NCI-H2227 (cell line): ENCODE results near the gene HIC1.

Experiments
- DNase-seq: peaks from one replicate; lab custom pipeline; 2025; ENCODE audit not compliant: unreplicated experiment; lab: John Stamatoyannopoulos, UW

HIC1 gene

DNA sequence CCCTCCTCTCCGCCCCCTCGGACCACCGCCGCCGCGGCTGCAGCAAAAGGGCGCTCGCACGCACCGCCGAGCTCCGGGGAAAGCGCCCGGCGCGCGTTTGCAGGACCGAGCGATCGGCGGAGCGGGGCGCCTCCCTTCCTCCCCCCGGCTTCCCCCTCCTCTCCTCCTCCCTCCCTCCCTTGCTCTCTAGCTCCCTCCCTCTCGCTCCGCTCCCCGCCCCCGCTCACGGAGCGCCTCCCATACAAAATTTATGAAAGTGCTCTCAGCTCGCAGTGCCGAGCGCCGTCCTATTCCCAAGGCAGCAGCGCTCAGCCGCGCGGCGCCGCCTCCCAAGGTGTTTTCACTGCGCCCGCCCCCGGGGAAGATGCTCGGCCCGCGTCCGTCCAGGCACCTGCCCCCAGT is 29.7 kb upstream of the HIC1 start, which contains the start of gene RTN4RL1:
Gene RTN4RL1, minus strand, starts transcription at position 115 of the 402 bp plus-strand sequence. CDS start 469 bp downstream, outside the sequence.
- peak; percentile 86 for DNase-seq

DNA sequence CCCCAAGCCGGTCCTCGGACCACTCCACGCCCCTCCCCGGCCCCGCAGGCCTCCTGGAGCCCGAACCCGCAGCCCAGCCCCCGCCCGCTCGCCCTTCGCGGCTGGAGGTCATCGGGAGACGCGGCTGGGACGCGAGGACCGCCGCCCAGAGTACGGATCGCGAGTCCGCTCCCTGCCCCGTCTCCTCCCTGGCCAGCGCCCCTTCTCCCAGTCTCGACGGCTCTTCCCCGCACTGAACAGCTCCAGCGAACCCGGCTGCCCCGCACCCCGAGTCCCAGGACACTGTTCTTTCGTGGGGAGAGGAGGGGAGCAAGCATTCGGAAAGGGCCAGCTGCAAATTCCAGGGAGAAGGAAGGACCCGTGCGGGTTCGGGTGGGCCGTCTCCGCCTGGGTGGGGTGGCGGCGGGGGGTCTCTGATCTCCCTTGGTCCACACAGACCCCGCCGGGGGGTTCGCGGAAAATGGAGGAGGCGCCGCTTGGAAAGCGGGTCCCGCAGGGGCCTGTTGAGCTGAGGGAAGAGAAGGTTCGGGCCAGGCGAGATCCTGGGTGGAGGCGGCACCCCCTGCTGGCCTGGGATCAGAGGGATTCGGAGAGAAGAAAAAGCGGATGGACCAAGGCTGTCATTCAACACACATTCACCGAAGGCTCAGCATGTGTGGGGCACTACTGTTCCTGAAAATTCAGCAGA is 29.1 kb upstream of the HIC1 start:
- DNase-seq = peak; percentile 46

DNA sequence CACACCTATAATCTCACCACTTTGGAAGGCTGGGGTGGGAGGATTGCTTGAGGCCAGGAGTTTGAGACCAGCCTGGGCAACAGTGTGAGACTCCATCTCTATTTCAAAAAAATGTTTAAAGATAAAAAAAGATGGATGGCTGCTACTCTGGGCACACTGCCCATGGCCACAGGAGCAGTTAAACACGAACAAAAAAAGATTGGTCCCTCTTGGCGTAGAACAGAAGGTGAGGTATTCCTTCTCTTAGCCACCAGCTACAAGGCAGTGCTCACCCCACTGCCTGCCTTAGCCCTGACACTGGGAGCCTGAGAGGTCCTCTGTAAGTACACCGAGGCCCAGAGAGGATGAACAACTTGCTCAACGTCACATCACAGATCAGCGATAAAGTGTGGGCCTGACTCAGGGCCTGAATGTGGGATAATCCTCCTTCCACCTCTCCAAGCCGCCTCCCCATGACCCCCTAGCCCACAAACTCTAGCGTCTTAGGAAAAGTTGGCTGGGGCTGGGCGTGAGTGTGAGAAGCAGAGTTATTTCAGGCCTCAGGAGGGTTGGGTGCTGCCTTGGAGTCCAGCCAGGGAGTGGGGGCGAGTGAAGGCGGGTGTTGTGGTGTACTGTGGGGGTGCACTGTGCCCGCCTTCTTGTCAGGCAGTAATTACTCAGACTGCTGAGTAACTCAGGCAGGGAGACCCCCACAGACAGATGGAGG is 27.2 kb upstream of the HIC1 start:
- no peak for DNase-seq

DNA sequence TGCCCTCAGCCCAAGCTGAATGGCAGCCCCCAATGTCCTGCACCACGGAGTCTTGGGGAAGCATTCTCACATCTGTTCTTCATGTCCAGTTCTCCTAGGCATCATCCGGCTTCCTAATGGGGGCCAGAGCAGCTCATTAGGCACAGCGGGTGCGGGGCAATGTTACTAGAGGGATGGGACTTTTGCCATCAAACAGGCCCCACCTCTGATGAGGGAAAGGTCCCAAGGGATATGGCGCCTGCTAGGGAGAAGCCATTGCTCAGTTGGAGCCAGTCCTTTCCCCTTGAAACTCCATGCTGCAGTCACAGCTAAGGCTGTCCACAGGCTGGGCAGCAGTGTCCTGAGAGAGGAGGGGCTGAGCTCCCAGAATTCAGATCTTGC is 26.7 kb upstream of the HIC1 start:
- DNase-seq = no peak

DNA sequence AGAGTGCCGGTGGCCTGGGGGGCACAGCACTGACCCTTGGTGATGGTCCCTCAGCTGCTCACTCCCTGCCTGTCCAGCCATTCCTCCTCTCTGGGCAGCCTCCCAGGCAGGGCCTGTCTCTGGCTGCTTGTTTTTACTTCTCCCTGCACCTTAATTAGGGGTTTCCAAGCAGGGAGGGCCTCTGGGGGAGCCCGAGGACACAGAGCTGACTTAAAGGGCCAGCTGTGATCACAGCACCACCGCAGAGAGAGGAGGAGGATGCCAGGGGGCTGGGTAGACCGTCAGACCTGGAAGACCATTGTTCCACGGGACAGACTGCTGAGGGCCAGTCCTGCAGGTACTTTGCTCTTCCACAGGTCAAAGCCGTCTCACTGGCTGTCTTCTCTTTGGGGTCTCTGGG is 26.2 kb upstream of the HIC1 start:
- DNase-seq = peak; percentile 54

DNA sequence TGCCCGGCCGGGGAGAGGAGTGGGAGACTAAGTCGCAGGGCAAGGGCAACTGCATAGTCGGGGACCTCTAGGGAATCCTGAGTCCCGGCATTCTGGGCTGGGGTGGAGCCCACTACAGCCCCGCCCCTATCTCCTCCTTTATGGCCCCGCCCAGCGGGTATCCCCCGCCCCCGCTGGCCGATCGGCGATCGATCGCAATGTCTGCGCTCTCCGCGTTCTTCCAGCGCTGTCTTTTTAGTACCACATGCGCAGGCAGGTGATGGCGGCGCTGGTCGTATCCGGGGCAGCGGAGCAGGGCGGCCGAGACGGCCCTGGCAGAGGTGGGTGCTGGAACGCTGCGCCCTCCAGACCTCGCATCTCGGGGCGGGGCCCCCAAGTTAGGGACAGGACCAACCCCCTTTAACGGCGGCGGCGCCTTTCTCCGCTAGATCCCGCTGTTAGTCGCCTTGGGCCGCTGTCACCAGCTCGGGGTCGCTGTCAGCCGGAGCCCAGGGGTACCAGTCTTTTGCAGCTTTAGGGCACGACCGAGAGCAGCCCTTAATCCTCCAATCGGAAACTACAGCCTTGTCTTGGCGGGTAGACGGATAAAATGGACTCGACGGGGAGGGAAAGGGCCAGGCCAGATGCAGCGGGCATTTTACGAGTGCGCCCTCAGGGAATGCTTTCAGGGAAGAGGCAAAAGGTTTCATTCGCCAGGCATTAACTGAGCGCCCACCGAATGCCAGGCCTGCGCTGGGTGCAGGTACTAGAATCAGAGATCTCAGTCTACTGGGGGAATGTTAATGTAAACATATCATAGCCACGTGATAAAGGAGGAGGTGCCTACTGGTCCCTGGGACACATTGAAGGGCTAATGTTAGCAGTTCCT is 24.8 kb upstream of the HIC1 start, which contains the start of gene DPH1:
Gene DPH1, plus strand, starts transcription at position 243 of the 868 bp plus-strand sequence. Its CDS starts 17 bp downstream, at position 260.
- DNase-seq = peak; percentile 88

DNA sequence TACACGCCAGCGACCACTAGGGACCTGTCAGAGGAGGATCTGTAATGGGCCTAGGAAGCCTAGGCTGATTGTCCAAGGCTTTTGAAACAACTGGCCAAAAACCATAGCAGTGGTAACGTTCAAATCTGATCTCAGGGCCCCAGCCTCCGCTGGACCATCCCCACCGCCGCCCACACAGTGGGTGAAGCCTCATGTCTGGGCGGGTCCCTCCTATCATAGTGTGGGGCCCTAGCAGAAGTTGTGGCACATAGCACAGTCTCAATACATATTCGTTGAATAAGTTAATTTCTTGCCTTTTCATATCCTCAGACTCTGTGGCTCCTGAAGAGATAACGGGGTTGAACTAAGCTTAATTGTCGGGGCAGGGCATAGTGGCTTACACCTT is 24.1 kb upstream of the HIC1 start:
- DNase-seq = no peak

DNA sequence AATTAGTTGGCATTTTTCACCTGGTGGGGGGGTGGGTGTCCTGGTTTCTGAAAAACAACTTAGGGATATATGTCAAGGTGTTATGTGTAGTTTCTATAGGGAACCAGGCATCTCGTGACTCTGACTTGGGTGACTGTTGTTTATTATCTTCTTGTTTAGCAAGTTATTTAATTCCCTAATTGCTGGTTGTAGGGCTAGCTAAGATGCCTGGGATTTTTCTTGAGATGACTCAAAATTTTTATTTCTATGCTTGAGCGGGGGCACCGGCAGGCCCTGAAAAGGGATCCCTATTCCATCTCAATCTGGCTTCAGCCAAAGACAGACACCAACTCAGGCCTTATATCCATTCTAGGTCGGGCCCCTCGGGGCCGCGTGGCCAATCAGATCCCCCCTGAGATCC is 21.8 kb upstream of the HIC1 start:
- no peak for DNase-seq

DNA sequence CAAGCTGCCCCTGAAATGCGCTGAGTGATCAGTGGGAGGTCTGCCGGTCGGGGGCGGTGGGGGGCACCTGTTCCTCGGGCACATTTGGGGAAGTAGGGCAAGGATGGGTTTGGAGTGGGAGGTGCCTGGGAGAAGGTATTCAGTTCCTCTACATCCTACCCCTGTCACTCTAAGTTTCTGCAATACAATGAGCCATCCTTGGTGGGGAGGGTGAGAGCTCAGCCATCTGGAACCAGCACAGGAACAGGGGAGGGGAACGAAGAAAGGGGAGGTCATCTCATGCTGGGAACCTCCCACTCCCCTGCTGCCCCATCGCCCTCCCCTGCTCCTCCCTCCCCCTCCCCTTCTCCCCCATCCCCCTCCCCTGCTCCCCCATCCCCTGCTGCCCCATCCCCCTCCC is 20.7 kb upstream of the HIC1 start:
- no peak for DNase-seq

DNA sequence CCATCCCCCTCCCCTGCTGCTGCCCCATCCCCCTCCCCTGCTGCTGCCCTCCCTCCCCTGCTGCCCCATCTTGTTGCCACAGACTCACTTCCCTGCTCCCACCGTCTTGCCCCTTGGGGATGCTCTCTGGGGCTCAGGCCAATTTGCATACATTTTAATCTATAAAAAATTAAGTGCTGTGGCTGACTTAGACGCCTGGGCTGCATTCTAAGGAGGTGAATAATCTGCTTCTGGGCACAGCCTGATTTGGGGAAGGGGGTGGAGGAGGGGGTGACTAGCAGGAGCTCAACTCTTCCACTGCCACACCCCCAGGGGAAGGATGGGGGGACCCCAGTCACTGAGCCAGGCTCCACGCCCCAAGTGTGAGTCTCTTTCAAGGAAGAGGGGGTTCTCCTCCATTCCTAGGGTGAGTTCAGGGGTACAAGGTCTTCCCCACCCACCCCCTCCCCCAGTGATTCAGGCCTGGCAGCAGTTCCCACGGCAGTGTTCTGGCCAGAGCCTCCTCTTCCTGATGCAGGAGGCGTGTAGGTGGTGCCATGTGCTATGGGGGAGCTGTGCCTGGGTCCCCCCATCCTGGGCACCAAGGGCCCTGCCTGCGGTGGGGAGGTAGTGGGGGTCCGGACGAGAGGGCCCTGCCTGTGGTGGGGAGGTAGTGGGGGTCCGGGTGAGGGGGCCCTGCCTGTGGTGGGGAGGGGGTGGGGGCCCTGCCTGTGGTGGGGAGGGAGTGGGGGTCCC is 19.9 kb upstream of the HIC1 start:
- no peak for DNase-seq

DNA sequence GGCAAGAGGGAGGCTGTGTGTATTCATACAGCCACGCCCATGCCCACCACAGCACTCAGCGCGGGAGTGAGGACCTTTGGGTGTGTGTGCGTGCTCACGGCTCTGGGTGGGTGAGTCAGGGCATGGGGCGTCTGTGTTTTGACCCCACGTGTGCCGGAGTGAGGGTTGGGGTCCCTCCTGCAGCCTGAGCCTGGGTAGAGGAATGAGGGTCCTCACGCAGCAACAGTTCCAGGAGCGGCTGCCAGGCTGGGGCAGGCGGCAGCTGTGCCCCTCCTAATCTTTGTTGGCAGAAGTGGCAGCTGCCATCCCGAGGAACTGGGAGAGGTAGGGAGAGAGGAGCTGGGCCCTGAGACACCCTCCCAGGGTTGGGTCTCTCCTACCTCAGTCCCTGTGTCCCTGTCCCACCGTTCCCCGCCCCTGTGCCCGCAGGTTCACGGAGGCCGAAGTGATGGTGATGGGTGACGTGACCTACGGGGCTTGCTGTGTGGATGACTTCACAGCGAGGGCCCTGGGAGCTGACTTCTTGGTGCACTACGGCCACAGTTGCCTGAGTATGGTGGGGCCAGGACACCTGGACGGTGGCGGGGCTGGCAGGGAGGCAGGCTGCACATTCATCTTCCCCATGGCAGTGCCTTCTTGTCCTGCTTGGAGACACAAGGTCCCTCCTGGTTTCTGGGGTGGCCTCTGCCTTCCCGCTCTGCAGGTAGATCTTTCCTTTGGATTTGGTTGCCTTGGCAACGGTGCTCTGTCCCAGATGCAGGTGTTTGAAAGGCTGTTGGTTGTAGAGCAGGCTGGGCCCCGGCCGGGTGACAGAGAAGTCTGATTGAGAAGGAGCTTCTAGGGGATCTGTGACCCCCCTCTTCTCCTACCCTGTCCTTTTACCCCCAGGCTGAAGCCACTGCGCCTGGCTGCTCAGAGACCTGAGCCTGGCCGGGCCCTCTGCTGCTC is 19.1 kb upstream of the HIC1 start:
- DNase-seq = no peak

DNA sequence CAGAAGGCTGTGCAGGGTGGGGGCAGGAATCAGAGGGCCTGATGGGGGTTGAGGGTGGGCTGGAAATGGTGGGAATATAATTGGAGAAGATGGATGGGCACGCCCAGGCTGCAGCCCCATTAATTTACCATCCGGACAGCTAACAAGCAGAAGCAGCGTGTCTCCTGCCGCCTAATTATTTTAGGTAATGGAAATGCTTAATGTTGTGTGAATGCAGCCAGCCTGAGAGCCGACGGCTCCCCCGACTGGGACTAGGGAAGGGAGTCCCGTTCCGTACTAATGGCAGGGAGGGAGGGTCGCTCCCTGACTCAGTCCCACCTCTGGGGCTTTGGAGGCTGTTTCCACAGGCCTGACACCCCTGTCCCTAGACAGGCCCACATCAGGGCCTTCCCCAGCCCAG is 17.7 kb upstream of the HIC1 start:
- no peak for DNase-seq

DNA sequence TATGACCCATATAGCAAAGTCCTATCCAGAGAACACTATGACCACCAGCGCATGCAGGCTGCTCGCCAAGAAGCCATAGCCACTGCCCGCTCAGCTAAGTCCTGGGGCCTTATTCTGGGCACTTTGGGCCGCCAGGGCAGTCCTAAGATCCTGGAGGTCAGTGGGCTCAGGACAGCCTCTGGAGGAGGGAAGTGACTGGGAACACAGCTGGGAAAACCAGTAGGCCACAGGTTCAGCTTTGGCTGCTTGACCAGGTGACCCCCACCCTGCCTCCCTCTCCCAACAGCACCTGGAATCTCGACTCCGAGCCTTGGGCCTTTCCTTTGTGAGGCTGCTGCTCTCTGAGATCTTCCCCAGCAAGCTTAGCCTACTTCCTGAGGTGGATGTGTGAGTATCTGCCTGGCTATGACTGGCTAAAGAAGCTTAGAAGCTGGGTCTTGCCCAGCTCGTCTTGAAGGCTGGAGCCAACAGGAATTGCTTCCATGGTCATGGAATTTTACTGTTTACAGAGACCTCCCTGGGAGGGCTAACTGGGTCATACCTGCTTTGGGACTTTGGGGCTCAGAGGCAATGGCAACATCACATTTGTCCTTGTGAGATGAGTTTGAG is 14.6 kb upstream of the HIC1 start:
- no peak for DNase-seq

DNA sequence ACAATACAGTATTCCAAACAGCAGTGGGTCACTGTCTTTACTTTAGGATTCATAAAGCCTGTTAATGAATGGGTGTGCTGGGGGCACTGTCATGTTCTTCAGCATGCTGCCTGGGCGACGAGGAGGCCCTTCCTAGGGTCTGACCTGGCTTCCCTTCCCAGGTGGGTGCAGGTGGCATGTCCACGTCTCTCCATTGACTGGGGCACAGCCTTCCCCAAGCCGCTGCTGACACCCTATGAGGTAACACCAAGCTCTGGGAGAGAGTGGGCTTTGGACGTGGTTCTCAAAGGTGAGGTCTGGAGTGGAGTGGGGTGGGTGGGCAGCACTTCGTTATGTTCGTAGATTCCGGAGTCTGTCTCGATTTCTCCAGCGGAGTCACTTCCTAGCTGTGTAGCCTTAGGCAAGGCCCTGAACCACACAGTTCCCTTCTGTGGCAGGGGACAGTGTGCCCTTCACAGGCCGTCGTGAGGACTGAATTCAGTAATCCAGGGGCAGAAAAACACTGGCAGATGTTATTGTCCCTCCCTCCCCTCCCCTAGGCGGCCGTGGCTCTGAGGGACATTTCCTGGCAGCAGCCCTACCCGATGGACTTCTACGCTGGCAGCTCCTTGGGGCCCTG is 13.9 kb upstream of the HIC1 start:
- peak; percentile 67 for DNase-seq

DNA sequence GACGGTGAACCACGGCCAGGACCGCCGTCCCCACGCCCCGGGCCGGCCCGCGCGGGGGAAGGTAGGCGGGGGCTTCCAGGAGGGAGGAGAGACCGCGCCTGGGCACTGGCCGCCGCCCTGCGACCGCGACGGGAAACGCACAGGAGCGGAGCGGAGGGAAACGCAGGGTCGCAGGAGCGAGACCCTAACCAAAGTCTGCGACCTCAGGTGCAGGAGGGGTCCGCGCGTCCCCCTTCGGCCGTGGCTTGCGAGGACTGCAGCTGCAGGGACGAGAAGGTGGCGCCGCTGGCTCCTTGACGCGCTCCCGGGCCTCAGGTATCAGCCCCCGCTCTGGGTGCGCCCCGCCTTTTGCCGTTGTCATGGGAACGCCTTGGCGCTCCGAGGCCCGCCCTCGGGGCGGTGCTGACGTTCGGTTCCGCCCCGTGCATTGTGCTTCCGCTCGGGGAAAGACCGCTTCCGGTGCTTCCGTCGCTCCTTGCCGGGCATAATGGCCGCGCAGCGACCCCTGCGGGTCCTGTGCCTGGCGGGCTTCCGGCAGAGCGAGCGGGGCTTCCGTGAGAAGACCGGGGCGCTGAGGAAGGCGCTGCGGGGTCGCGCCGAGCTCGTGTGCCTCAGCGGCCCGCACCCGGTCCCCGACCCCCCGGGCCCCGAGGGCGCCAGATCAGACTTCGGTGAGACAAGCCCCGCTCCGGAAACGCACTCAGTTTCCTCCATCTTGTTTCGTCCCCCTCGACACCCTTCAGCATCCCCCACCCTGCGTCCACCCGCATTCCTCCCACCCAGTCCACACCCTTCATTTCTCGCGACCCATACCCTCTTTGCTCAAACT is 13.1 kb upstream of the HIC1 start, which contains the start of gene OVCA2:
Gene OVCA2, plus strand, starts transcription at position 462 of the 829 bp plus-strand sequence. Its CDS starts 26 bp downstream, at position 488.
- peak; percentile 97 for DNase-seq

DNA sequence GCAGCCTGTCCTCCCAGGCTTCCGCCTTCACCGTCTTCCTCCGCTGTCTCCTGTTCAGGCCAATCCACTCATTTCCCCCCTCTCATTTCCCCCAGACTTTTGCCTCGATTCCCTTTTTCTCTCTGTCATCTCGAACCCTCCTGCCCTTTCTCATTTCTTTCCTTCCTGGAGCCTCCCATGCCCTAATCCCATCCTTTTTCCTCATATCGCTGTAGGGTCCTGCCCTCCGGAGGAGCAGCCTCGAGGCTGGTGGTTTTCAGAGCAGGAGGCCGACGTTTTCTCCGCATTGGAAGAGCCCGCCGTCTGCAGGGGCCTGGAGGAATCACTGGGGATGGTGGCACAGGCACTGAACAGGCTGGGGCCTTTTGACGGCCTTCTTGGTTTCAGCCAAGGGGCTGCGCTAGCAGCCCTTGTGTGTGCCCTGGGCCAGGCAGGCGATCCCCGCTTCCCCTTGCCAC is 12.5 kb upstream of the HIC1 start:
- DNase-seq = peak; percentile 47

DNA sequence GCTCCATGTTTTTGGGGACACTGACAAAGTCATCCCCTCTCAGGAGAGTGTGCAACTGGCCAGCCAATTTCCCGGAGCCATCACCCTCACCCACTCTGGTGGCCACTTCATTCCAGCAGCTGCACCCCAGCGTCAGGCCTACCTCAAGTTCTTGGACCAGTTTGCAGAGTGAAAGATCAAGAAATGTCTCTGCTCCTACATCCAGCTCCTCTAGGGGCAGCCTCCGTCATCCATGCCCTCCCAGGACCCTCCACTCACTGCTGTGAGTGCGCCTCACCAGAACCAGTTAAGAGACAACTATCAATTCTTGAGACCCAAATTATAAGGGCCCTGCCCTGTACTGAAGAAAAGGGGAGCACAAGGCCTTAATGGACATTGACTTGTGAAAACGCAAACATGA is 12.0 kb upstream of the HIC1 start:
- DNase-seq = no peak

DNA sequence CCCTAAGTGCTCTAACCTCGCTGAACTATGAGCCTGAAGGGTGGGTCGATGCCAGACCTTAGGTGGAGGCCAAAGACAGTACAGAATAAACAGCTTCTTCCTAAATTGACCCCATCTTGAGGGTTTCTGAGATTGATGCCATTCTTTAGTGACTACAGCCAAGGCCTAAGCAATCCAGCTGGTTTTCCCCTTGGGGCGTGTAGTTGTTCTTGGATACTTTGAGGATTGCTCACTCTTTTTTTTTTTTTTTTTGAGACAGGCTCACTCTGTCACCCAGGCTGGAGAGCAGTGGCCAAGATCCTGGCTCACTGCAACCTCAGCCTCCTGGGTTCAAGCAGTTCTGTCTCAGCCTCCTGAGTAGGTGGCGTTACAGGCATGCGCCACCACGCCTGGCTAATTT is 11.1 kb upstream of the HIC1 start:
- no peak for DNase-seq
